ENCODE results near the gene FMN1.

The FMN1 gene

DNA sequence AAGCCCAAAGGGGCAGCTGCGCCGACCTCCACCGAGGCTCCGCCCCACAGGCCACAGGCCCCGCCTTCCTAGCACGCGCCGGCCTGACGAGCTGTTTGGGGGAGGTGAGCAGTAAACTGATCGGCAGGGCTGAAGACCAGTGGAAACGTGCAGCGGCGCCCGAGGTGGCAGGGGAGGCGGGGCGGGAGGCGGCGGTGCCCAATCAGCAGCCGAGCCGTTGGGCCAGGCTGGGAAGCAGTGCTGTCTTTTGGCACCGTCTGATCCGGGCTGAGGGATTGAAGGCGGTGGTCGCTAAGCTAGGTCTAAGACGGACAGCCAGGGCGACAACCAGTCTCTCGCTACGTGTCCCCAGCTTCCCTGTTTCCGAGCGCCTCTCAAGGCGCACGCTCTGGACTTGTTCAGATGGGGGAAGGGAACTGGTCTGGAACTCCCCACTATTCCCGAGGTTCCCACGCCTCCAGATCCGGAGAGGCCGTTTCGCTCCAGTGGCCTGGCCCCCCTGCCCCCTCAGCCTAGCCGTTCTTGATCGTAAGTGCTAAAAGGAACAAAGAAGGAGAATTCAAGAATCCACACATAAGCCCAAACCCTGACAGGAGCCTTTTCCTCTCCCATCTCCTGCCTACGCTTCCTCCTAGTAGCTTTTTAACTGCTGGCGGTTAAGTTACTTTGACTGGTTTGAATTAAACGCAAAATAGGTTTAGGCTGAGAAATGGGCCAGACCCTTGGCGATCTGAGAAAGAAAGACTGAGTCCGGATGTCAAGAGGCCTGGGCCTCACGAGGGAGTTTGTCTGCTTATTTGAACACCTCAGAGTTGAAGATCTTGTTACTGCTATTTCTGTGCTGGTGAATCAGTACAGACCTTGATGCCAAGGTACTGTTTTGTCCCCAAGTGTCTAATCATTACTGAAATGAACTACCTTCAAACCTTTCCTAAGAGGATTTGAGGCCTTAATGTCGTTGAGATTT lies at the start of gene FMN1:
Gene FMN1, minus strand, starts transcription at position 11 of the 967 bp plus-strand sequence. CDS start 39,800 bp downstream, outside the sequence.
- peak; percentile 89 for DNase-seq (ENCODE audit: low read depth)
- no peak for TF ChIP-seq CTCF (conservative IDR thresholded peaks at IDR 0.05; ENCODE audit: low read length)
- peak within 1 kb of the TSS; percentile 74 for H3K4me3 ChIP-seq (ENCODE audit: low read length)

- no peak for TF ChIP-seq CTCF (conservative IDR thresholded peaks at IDR 0.05; ENCODE audit: low read length)
- H3K4me3 ChIP-seq (ENCODE audit: low read length), result no peak overlapping the region
Observed at GRCh38 chr15:33243869-33244268, 49.4 kb upstream of the FMN1 start.

GRCh38 chr15:33243393-33243792 lies 48.9 kb upstream of the FMN1 start:
- peak; percentile 6 for DNase-seq (ENCODE audit: low read depth)

More at GRCh38 chr15:33243869-33244268, 49.4 kb upstream of the FMN1 start:
- no peak for DNase-seq (ENCODE audit: low read depth)

GRCh38 chr15:33242669-33243191 lies 48.2 kb upstream of the FMN1 start:
- DNase-seq (ENCODE audit: low read depth), result peak; percentile 12
- H3K4me3 ChIP-seq (ENCODE audit: low read length), result no peak overlapping the region
- TF ChIP-seq CTCF (conservative IDR thresholded peaks at IDR 0.05; ENCODE audit: low read length), result peak; percentile 60

More at GRCh38 chr15:33243393-33243792, 48.9 kb upstream of the FMN1 start:
- no peak for TF ChIP-seq CTCF (conservative IDR thresholded peaks at IDR 0.05; ENCODE audit: low read length)
- H3K4me3 ChIP-seq (ENCODE audit: low read length), result no peak overlapping the region

GRCh38 chr15:33242165-33242564 lies 47.7 kb upstream of the FMN1 start:
- DNase-seq (ENCODE audit: low read depth), result peak; percentile 51
- no peak for TF ChIP-seq CTCF (conservative IDR thresholded peaks at IDR 0.05; ENCODE audit: low read length)
- H3K4me3 ChIP-seq (ENCODE audit: low read length), result no peak overlapping the region

DNA sequence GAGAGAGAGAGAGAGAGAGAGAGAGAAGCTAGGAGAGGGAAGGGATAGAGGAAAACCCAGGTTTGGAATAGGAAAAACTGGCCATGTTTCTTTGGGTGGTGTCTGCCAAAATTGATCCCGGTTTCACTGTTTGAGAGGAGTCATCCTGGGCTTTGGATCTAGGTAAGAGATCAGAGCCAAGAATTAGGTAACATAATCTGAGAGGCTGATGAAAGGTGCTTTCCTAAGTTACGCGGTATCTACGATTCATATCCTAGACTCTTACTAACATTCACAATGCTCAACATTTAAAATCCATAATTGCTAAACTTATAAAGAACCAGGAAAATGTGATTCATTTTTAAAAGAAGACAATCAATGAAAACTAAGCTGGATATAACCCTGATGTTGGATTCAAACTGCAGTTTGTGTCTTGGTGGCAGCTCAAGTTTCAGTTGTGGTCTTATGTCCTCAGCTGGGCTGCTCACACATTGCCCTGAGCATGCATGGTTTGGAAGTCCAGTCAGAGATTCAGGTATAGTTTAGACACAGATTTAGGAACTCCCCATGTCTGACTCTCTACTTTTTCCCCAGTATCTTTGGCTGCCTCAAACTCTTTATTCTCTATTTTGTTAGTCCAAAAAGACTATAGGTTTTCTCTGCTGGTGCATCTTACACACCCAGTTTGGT lies 42.5 kb upstream of the FMN1 start:
- no peak for TF ChIP-seq CTCF (conservative IDR thresholded peaks at IDR 0.05; ENCODE audit: low read length)

More for the DNA sequence above, 42.5 kb upstream of the FMN1 start:
- DNase-seq (ENCODE audit: low read depth), result no peak
- no peak overlapping the region for H3K4me3 ChIP-seq (ENCODE audit: low read length)
